ENCODE data around the gene USP54. TPM values are rescaled to one million over a fixed set of nuclear protein-coding genes. Genes with fewer than 3 reads are reported as not detected.

USP54 gene
- total and polyA plus RNA-seq, 2 of the 13 experiments (the other 11 are each of a cell fraction or from before 2014, with no cell fraction given) = 18.1 to 25.0 TPM

- TF ChIP-seq TFDP1 (CRISPR knock-in tag; IDR thresholded peaks at IDR 0.05; ENCODE audit: borderline replicate concordance) (peak; percentile 40; the same call in 1 of the 2 replicates), ATF7 (IDR thresholded peaks at IDR 0.05) (no peak), ATF7 (CRISPR knock-in tag; IDR thresholded peaks at IDR 0.05) (no peak), U2AF1 (optimal IDR thresholded peaks at IDR 0.05; ENCODE audit: low read depth, low read length) (no peak), ZNF33A (CRISPR knock-in tag; IDR thresholded peaks at IDR 0.05; ENCODE audit: borderline replicate concordance) (no peak), ZFP82 (CRISPR knock-in tag; IDR thresholded peaks at IDR 0.05; ENCODE audit: borderline replicate concordance) (no peak), ZNF546 (CRISPR knock-in tag; conservative IDR thresholded peaks at IDR 0.05) (no peak), ZBTB1 (CRISPR knock-in tag; IDR thresholded peaks at IDR 0.05; ENCODE audit: borderline replicate concordance) (no peak), DPF2 (CRISPR knock-in tag; IDR thresholded peaks at IDR 0.05; ENCODE audit: borderline replicate concordance, low read depth) (no peak), DMAP1 (CRISPR knock-in tag; IDR thresholded peaks at IDR 0.05) (peak; percentile 89), ZFYVE20 (CRISPR knock-in tag; IDR thresholded peaks at IDR 0.05; ENCODE audit: borderline replicate concordance, low read depth) (no peak), SMAD3 (CRISPR knock-in tag; IDR thresholded peaks at IDR 0.05) (no peak), GLI4 (CRISPR knock-in tag; IDR thresholded peaks at IDR 0.05; ENCODE audit: borderline replicate concordance) (0 out of 2 replicates have a peak, but pooled peaks have one; percentile 46), CREM (IDR thresholded peaks at IDR 0.05) (peak; percentile 34; the same call in 1 of the 2 replicates), CREM (CRISPR knock-in tag; IDR thresholded peaks at IDR 0.05) (no peak), REXO4 (CRISPR knock-in tag; IDR thresholded peaks at IDR 0.05; ENCODE audit: borderline replicate concordance) (no peak), ZNF407 (CRISPR knock-in tag; IDR thresholded peaks at IDR 0.05; ENCODE audit: not compliant biosample characterization) (no peak), RFXANK (CRISPR knock-in tag; IDR thresholded peaks at IDR 0.05) (no peak), IRF2 (CRISPR knock-in tag; IDR thresholded peaks at IDR 0.05) (peak; percentile 54; the same call in 1 of the 2 replicates)
These were observed 35.0 kb upstream of the USP54 start (continued) for GRCh38 chr10:73625884-73626752.
